Mesothelial cell of epicardium (in vitro differentiated cells): Measurements from ENCODE around the gene WIF1. TPM values are rescaled to one million over a fixed set of nuclear protein-coding genes. Genes with fewer than 3 reads are reported as not detected.

Experiments used
- DNase-seq, 2 experiments: peaks; one replicate each; pipeline ENCODE4 v3.0.0; 2021; ENCODE audit warnings: low spot score in 2 of 2; ENCODE audit not compliant: unreplicated experiment in 2 of 2
- H3K27ac Mint-ChIP-seq: 2 replicates; pipeline ENCODE4 v1.8.0; 2021; ENCODE audit warnings: mixed read lengths
- H3K27me3 Mint-ChIP-seq: 2 replicates; pipeline ENCODE4 v1.8.0; 2021; ENCODE audit warnings: low read depth, mixed read lengths
- H3K36me3 Mint-ChIP-seq: 2 replicates; pipeline ENCODE4 v1.8.0; 2021; ENCODE audit warnings: mixed read lengths
- H3K4me1 Mint-ChIP-seq: 2 replicates; pipeline ENCODE4 v1.8.0; 2021; ENCODE audit warnings: mixed read lengths
- H3K4me3 Mint-ChIP-seq: 2 replicates; pipeline ENCODE4 v1.8.0; 2021; ENCODE audit warnings: mild to moderate bottlenecking, moderate library complexity, mixed read lengths
- H3K9me3 Mint-ChIP-seq: 2 replicates; pipeline ENCODE4 v1.8.0; 2021; ENCODE audit warnings: mixed read lengths
- CTCF ChIP-seq: fragments of 200-600 bp; sonication (generic); IDR thresholded peaks from one replicate; pipeline ENCODE4 v1.5.0; 2021; ENCODE audit warnings: antibody characterized with exemption; ENCODE audit not compliant: unreplicated experiment
- total RNA-seq: library from RNA; stranded (reverse); gene quantifications from 3 replicates; pipeline ENCODE4 v1.2.1, GENCODE V29; 2021

The WIF1 gene
- total RNA-seq, 1 donor from 2014 or later = 23.4 TPM

- peak overlapping the region; percentile 64 for H3K27ac Mint-ChIP-seq
- H3K27me3 Mint-ChIP-seq = peaks cover 5% of the 10 kb centered on the region
- peaks cover 13% of the 10 kb centered on the region for H3K9me3 Mint-ChIP-seq
- TF ChIP-seq CTCF = no peak
- H3K4me1 Mint-ChIP-seq = peaks cover 30% of the 10 kb centered on the region
- no peak overlapping the region for H3K4me3 Mint-ChIP-seq
- no peak for DNase-seq
- H3K36me3 Mint-ChIP-seq = peaks cover 5% of the 10 kb centered on the region
Observed at GRCh38 chr12:65094722-65095121, 26.4 kb downstream of the WIF1 start.

- no peak for TF ChIP-seq CTCF
- Mint-ChIP-seq H3K9me3 (peaks cover 13% of the 10 kb centered on the region), H3K4me3 (no peak overlapping the region), H3K27me3 (peaks cover 2% of the 10 kb centered on the region), H3K27ac (peak overlapping the region; percentile 72), H3K36me3 (peaks cover 5% of the 10 kb centered on the region), H3K4me1 (peaks cover 23% of the 10 kb centered on the region)
- DNase-seq = no peak
Observed at GRCh38 chr12:65093606-65094005, 27.5 kb downstream of the WIF1 start.

GRCh38 chr12:65090461-65090860, 30.6 kb downstream of the WIF1 start:
- no peak overlapping the region for H3K4me3 Mint-ChIP-seq
- no peak for TF ChIP-seq CTCF
- H3K27ac Mint-ChIP-seq = no peak overlapping the region
- DNase-seq = no peak
- H3K4me1 Mint-ChIP-seq = peaks cover 17% of the 10 kb centered on the region
- peaks cover 6% of the 10 kb centered on the region for H3K36me3 Mint-ChIP-seq
- peaks cover 8% of the 10 kb centered on the region for H3K27me3 Mint-ChIP-seq
- peaks cover 10% of the 10 kb centered on the region for H3K9me3 Mint-ChIP-seq

- no peaks in the 10 kb centered on the region for H3K9me3 Mint-ChIP-seq
- H3K36me3 Mint-ChIP-seq = peaks cover 2% of the 10 kb centered on the region
- no peak overlapping the region for H3K4me3 Mint-ChIP-seq
- peaks cover 8% of the 10 kb centered on the region for H3K27me3 Mint-ChIP-seq
- H3K4me1 Mint-ChIP-seq = peaks cover 32% of the 10 kb centered on the region
- no peak for TF ChIP-seq CTCF
- no peak overlapping the region for H3K27ac Mint-ChIP-seq
- no peak for DNase-seq
Observed at GRCh38 chr12:65086236-65086635, 34.9 kb downstream of the WIF1 start.

GRCh38 chr12:65084579-65084978, 36.5 kb downstream of the WIF1 start:
- Mint-ChIP-seq H3K4me3 (no peak overlapping the region), H3K27me3 (peaks cover 8% of the 10 kb centered on the region), H3K4me1 (peaks cover 37% of the 10 kb centered on the region), H3K36me3 (peaks cover 2% of the 10 kb centered on the region), H3K9me3 (no peaks in the 10 kb centered on the region), H3K27ac (peak overlapping the region; percentile 10)
- TF ChIP-seq CTCF = no peak
- DNase-seq = no peak

- peaks cover 8% of the 10 kb centered on the region for H3K27me3 Mint-ChIP-seq
- DNase-seq = no peak
Observed at GRCh38 chr12:65083581-65083980, 37.5 kb downstream of the WIF1 start.

More at GRCh38 chr12:65083581-65083980, 37.5 kb downstream of the WIF1 start:
- Mint-ChIP-seq H3K4me3 (no peak overlapping the region), H3K4me1 (peaks cover 37% of the 10 kb centered on the region), H3K9me3 (no peaks in the 10 kb centered on the region), H3K36me3 (peaks cover 2% of the 10 kb centered on the region), H3K27ac (no peak overlapping the region)
- TF ChIP-seq CTCF = no peak
